Hepatocyte (in vitro differentiated cells): Measurements from ENCODE around the gene SETD6.

Experiments
- EZH2 ChIP-seq: fragments of 200-600 bp; sonication (generic); IDR thresholded peaks from 2 replicates; pipeline ENCODE4 v1.6.1; 2016; ENCODE audit warnings: antibody characterized with exemption, mild to moderate bottlenecking, borderline replicate concordance
- EZH2phosphoT487 ChIP-seq: fragments of 200-600 bp; sonication (generic); IDR thresholded peaks from one replicate; pipeline ENCODE4 v1.6.1; 2018; ENCODE audit warnings: antibody characterized with exemption, mild to moderate bottlenecking, low read depth, moderate library complexity; ENCODE audit not compliant: unreplicated experiment, severe bottlenecking
- TF ChIP-seq, protein P1 (sequence below): fragments of 200-600 bp; sonication (generic); IDR thresholded peaks from 2 replicates; pipeline ENCODE4 v1.5.1; 2016; ENCODE audit warnings: antibody characterized with exemption, mild to moderate bottlenecking; ENCODE audit not compliant: poor library complexity

DNA sequence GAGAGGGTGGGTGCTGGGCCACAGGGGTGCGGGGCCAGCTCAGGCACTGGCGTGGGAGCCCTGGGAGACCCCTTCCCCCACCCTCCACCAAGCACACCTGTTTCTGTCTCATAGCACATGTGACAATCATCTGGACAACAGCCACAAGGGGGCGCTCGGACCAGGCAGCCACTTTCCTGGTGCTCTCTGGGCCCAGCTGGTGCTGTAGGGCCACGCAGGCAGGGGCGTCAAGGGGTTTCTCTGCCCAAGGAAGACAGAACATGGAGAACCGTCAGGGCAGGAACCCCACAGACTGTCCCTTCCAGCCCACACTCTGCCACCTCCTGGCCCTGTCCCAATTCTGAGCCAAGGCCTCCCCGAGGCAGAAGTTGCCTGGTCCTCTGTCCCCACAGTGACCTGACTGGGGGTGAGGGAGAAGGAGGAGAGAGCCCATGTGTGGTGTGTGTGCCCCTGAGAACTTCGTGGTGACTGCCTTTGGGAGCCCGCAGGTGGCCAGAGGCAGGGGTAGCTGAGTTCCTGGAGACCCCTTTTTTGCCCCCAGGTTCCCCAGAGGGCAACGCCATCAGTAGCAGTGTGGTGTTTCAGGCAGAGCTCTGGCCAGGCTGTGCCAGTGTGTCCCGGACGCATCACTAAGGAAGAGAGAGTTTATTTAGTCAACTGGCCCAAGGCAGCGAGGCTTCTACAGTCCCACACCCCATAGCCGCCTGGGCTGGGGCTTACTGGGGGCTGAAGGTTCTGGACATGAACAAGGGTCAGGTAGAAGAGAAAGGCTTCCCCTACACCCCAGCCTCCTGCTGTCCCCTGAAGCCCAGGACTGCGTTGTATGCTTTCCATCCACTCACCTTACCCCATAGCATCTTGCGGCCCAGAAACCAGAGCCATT is 3.1 kb upstream of the SETD6 start:
- TF ChIP-seq, protein P1, sequence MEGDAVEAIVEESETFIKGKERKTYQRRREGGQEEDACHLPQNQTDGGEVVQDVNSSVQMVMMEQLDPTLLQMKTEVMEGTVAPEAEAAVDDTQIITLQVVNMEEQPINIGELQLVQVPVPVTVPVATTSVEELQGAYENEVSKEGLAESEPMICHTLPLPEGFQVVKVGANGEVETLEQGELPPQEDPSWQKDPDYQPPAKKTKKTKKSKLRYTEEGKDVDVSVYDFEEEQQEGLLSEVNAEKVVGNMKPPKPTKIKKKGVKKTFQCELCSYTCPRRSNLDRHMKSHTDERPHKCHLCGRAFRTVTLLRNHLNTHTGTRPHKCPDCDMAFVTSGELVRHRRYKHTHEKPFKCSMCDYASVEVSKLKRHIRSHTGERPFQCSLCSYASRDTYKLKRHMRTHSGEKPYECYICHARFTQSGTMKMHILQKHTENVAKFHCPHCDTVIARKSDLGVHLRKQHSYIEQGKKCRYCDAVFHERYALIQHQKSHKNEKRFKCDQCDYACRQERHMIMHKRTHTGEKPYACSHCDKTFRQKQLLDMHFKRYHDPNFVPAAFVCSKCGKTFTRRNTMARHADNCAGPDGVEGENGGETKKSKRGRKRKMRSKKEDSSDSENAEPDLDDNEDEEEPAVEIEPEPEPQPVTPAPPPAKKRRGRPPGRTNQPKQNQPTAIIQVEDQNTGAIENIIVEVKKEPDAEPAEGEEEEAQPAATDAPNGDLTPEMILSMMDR, result peak; percentile 66
- no peak for TF ChIP-seq EZH2
- no peak for TF ChIP-seq EZH2phosphoT487
